ENCODE data around the gene C1QC. TPM values are rescaled to one million over a fixed set of nuclear protein-coding genes. Genes with fewer than 3 reads are reported as not detected.
A peak's percentile ranks its signal among the peaks of the same experiment; 100 is the strongest.

The C1QC gene
- total and polyA plus RNA-seq, 5 experiments from 2014 or later: 1.2 to 1.5 TPM; not detected in 3

DNA sequence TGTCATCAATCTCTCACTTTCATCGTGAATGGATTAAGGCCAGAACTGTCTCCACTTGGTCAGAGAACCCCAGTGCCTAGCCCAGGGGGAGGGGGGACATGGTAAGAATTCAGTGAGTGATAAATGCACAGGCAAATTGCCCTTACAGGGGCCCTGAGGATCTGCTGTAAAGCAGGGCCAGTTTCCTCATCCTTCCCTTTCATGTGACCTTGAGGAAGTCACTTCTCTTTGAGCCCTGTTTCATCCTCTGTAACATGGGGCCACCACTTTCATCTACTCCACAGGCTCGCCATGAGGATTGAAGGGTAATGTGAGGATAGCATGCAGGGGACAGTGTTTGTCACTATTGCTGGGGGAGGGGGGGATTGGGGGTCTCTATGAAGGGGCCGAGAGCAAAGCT lies 35.1 kb upstream of the C1QC start:
- Mint-ChIP-seq H3K27ac (no peak overlapping the region), H3K4me1 (no peaks in the 10 kb centered on the region), H3K36me3 (no peaks in the 10 kb centered on the region), H3K27me3 (peaks cover 34 to 84% (median 52%) of the 10 kb centered on the region in 5 donors), H3K4me3 (no peak overlapping the region), H3K9me3 (peaks cover 0 to 1% (median 0%) of the 10 kb centered on the region in 9 donors)
- peak in 1 of 10 donors; percentile 14 for DNase-seq
- POLR2A ChIA-PET: no interaction called here
- ATAC-seq: no peak

- Mint-ChIP-seq H3K9me3 (peaks cover 0 to 1% (median 0%) of the 10 kb centered on the region in 9 donors), H3K27ac (no peak overlapping the region), H3K27me3 (peaks cover 36 to 82% (median 46%) of the 10 kb centered on the region in 5 donors), H3K36me3 (no peaks in the 10 kb centered on the region), H3K4me3 (peak overlapping the region in 1 of 10 donors; percentile 57), H3K4me1 (peaks cover 0 to under 1% (median 0%) of the 10 kb centered on the region in 4 donors)
- POLR2A ChIA-PET: no interaction called here
- ATAC-seq: no peak
- DNase-seq: no peak
Observed at GRCh38 chr1:22609291-22609690, 34.1 kb upstream of the C1QC start.

- Mint-ChIP-seq H3K4me3 (no peak overlapping the region), H3K4me1 (peaks cover 0 to 4% (median 0%) of the 10 kb centered on the region in 4 donors), H3K36me3 (no peaks in the 10 kb centered on the region), H3K9me3 (peaks cover 0 to 2% (median 0%) of the 10 kb centered on the region in 9 donors), H3K27ac (no peak overlapping the region), H3K27me3 (peaks cover 27 to 83% (median 43%) of the 10 kb centered on the region in 5 donors)
- ATAC-seq (no peak), DNase-seq (peak in 2 of 10 donors; percentile 14 to 17)
- POLR2A ChIA-PET: no interaction called here
Observed at GRCh38 chr1:22611530-22611947, 31.9 kb upstream of the C1QC start.

- no peaks in the 10 kb centered on the region for H3K36me3 Mint-ChIP-seq
Observed at GRCh38 chr1:22612671-22613571, 30.5 kb upstream of the C1QC start.

GRCh38 chr1:22613572-22613918 lies 29.9 kb upstream of the C1QC start:
- DNase-seq (no peak), ATAC-seq (no peak)
- POLR2A ChIA-PET: no interaction called here
- Mint-ChIP-seq H3K4me3 (no peak overlapping the region), H3K9me3 (peaks cover 0 to 2% (median 0%) of the 10 kb centered on the region in 9 donors), H3K36me3 (no peaks in the 10 kb centered on the region), H3K4me1 (peaks cover 0 to 6% (median 0%) of the 10 kb centered on the region in 4 donors), H3K27ac (no peak overlapping the region), H3K27me3 (peaks cover 20 to 85% (median 38%) of the 10 kb centered on the region in 5 donors)

More at GRCh38 chr1:22612671-22613571, 30.5 kb upstream of the C1QC start:
- H3K27ac Mint-ChIP-seq: no peak overlapping the region
- ATAC-seq: no peak
- H3K4me3 Mint-ChIP-seq: no peak overlapping the region
- POLR2A ChIA-PET: no interaction called here
- H3K9me3 Mint-ChIP-seq: peaks cover 0 to 2% (median 0%) of the 10 kb centered on the region in 9 donors
- H3K27me3 Mint-ChIP-seq: peaks cover 22 to 86% (median 42%) of the 10 kb centered on the region in 5 donors
- peaks cover 0 to 6% (median 0%) of the 10 kb centered on the region in 4 donors for H3K4me1 Mint-ChIP-seq
- no peak for DNase-seq

- ATAC-seq (no peak), DNase-seq (no peak)
- no peak overlapping the region for H3K27ac Mint-ChIP-seq
- H3K36me3 Mint-ChIP-seq: no peaks in the 10 kb centered on the region
- POLR2A ChIA-PET: no interaction called here
- H3K4me1 Mint-ChIP-seq: peaks cover 0 to 6% (median 0%) of the 10 kb centered on the region in 4 donors
- H3K27me3 Mint-ChIP-seq: peaks cover 21 to 85% (median 37%) of the 10 kb centered on the region in 5 donors
- no peak overlapping the region for H3K4me3 Mint-ChIP-seq
- peaks cover 0 to 2% (median 0%) of the 10 kb centered on the region in 9 donors for H3K9me3 Mint-ChIP-seq
Observed at GRCh38 chr1:22613951-22614350, 29.5 kb upstream of the C1QC start.

GRCh38 chr1:22615886-22616285 lies 27.5 kb upstream of the C1QC start:
- Mint-ChIP-seq H3K9me3 (peaks cover 0 to 2% (median 0%) of the 10 kb centered on the region in 9 donors), H3K36me3 (no peaks in the 10 kb centered on the region), H3K4me1 (peaks cover 0 to 6% (median 0%) of the 10 kb centered on the region in 4 donors), H3K4me3 (no peak overlapping the region), H3K27me3 (peaks cover 22 to 80% (median 44%) of the 10 kb centered on the region in 5 donors), H3K27ac (no peak overlapping the region)
- DNase-seq (no peak), ATAC-seq (no peak)
- POLR2A ChIA-PET: no interaction called here

GRCh38 chr1:22616571-22616970 lies 26.9 kb upstream of the C1QC start:
- peaks cover 19 to 73% (median 40%) of the 10 kb centered on the region in 5 donors for H3K27me3 Mint-ChIP-seq
- H3K27ac Mint-ChIP-seq: no peak overlapping the region
- H3K9me3 Mint-ChIP-seq: peaks cover 0 to 2% (median 0%) of the 10 kb centered on the region in 9 donors
- no peak for ATAC-seq
- POLR2A ChIA-PET: no interaction called here
- peaks cover 0 to 6% (median 0%) of the 10 kb centered on the region in 4 donors for H3K4me1 Mint-ChIP-seq
- no peak overlapping the region for H3K4me3 Mint-ChIP-seq
- no peaks in the 10 kb centered on the region for H3K36me3 Mint-ChIP-seq
- no peak for DNase-seq

DNA sequence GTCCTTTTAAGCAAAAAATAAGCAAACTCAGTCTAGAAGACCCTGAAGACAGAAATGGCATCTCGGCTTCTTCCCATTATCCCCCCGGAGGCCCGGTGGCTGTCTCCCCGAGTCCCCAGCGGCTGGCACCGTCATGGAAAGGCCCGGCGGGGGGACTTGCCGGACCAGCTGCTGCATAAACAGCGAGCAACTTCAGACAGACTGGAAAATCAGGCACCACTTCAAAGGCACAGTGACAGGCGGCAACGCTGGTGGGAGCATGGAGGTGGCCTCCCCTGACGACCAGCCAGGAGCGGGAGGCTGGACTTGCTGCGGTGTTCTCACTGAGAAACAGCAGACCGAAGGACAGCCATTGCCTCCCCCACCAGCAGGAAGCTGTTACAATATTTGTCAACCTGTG lies 25.4 kb upstream of the C1QC start:
- no peak for DNase-seq
- Mint-ChIP-seq H3K27ac (no peak overlapping the region), H3K9me3 (peaks cover 0 to 2% (median 0%) of the 10 kb centered on the region in 9 donors), H3K4me1 (peaks cover 0 to 6% (median 0%) of the 10 kb centered on the region in 4 donors), H3K4me3 (no peak overlapping the region), H3K36me3 (no peaks in the 10 kb centered on the region), H3K27me3 (peaks cover 22 to 77% (median 35%) of the 10 kb centered on the region in 5 donors)
- POLR2A ChIA-PET: no interaction called here
- ATAC-seq: no peak

- no peaks in the 10 kb centered on the region for H3K36me3 Mint-ChIP-seq
- POLR2A ChIA-PET: no interaction called here
- H3K9me3 Mint-ChIP-seq: peaks cover 0 to 2% (median 0%) of the 10 kb centered on the region in 9 donors
- H3K4me1 Mint-ChIP-seq: peaks cover 0 to 6% (median 0%) of the 10 kb centered on the region in 4 donors
- peaks cover 18 to 79% (median 37%) of the 10 kb centered on the region in 5 donors for H3K27me3 Mint-ChIP-seq
- DNase-seq: no peak
- no peak for ATAC-seq
- H3K27ac Mint-ChIP-seq: no peak overlapping the region
- no peak overlapping the region for H3K4me3 Mint-ChIP-seq
Observed at GRCh38 chr1:22619252-22619651, 24.2 kb upstream of the C1QC start.

DNA sequence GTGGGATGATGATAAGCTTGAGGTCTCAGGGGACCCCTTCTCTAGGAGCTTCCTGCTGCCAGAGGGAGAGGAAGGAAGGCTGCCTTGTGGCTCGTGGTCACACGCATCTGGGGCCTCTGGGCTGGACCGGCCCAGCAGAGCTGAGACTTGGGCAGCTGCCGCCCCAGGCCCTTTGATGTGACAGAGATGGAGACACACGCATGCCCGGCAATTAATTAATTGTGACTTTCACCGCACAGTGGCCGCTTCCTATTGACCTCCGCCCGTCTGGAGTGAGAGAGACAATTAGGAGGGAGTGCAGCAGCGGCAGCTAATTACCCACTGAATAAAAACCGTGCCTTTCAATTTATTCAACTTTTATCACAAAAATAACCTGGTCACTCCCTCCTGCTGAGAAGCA lies 23.6 kb upstream of the C1QC start:
- DNase-seq: no peak
- peaks cover 0 to 1% (median 0%) of the 10 kb centered on the region in 4 donors for H3K4me1 Mint-ChIP-seq

GRCh38 chr1:22621761-22622160 lies 21.7 kb upstream of the C1QC start:
- Mint-ChIP-seq H3K27me3 (peaks cover 21 to 64% (median 29%) of the 10 kb centered on the region in 5 donors), H3K4me1 (no peaks in the 10 kb centered on the region), H3K4me3 (no peak overlapping the region), H3K27ac (peak overlapping the region in 1 of 10 donors; percentile 80), H3K9me3 (no peaks in the 10 kb centered on the region), H3K36me3 (no peaks in the 10 kb centered on the region)
- DNase-seq (no peak), ATAC-seq (no peak)
- POLR2A ChIA-PET: no interaction called here

More for the DNA sequence above, 23.6 kb upstream of the C1QC start:
- Mint-ChIP-seq H3K9me3 (no peaks in the 10 kb centered on the region), H3K4me3 (no peak overlapping the region), H3K27me3 (peaks cover 19 to 79% (median 36%) of the 10 kb centered on the region in 5 donors), H3K36me3 (no peaks in the 10 kb centered on the region), H3K27ac (no peak overlapping the region)
- POLR2A ChIA-PET: no interaction called here
- ATAC-seq: no peak

- Mint-ChIP-seq H3K4me3 (no peak overlapping the region), H3K9me3 (no peaks in the 10 kb centered on the region), H3K36me3 (no peaks in the 10 kb centered on the region), H3K27ac (no peak overlapping the region), H3K27me3 (peaks cover 27 to 69% (median 44%) of the 10 kb centered on the region in 5 donors), H3K4me1 (no peaks in the 10 kb centered on the region)
- POLR2A ChIA-PET: no interaction called here
- ATAC-seq (no peak), DNase-seq (peak in 1 of 10 donors; percentile 53)
Observed at GRCh38 chr1:22625262-22625925, 18.0 kb upstream of the C1QC start.
